ENCODE measurements around the gene RACK1. TPM values are rescaled to one million over a fixed set of nuclear protein-coding genes. Genes with fewer than 3 reads are reported as not detected.
"Not testable (repeated sequence)": the region's sequence is repeated elsewhere in the genome, so short reads cannot be mapped to it uniquely, and the experiment has no call there.

Gene RACK1
- total RNA-seq, 1 donor from 2014 or later: 2,123 TPM

DNA sequence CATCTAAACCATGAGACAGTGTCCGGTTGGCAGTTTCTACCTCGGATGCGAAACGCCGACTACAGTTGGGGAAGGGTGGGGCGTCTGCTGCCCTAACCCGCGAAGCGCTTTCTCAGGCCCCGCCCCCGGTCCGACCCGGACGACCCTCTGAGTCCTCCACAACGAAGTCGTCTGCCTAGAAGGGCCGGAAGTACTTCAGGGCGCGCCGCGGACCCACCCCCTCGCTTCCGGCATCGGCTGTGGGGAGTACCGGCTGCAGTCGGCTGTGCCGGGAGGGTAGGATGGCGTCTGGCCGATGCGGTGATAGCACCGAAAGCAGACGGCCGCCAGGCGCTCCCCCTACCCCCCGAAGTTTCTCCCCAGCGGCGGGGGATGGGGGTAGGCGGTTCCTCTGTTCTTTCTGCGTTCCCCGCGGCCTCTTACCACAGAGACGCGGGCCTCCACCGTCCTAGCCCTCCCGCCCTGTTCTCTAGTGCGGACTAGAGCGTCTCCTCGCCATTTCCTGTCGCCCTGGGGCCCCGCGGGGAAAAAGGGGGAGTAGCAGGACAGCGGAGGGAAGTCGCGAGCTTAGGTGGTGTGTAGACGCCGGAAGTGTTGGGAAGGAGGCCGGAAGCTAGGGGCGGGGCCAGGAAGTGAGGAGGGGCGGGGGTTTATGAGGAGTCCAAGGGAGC is 20.5 kb downstream of the RACK1 start, which contains the start of gene TRIM41:
TSS of gene TRIM41 (plus strand) at position 224 of the 671 bp plus-strand sequence. CDS start 719 bp downstream, outside the sequence.
- Mint-ChIP-seq H3K4me3 (ENCODE audit: low read depth) (peak within 1 kb of the TSS; percentile 97), H3K36me3 (ENCODE audit: low read depth) (peaks cover 5% of the 10 kb centered on the region), H3K27ac (peak within 1 kb of the TSS; percentile 98), H3K27me3 (ENCODE audit: low read depth) (peaks cover 2% of the 10 kb centered on the region), H3K4me1 (ENCODE audit: low read depth) (peaks cover 55% of the 10 kb centered on the region), H3K9me3 (no peaks in the 10 kb centered on the region)
- DNase-seq (ENCODE audit: low spot score): peak; percentile 96
- intact Hi-C loops (cut with micrococcal nuclease): loop anchor here (1.0 to 2.0 kb wide), 4 partner anchors 18 to 418 kb away; partner anchors contain the start of gene TRIM52

- peak overlapping the region; percentile 97 for H3K4me3 Mint-ChIP-seq (ENCODE audit: low read depth)
- peak overlapping the region; percentile 98 for H3K27ac Mint-ChIP-seq
- peaks cover 2% of the 10 kb centered on the region for H3K27me3 Mint-ChIP-seq (ENCODE audit: low read depth)
- peaks cover 5% of the 10 kb centered on the region for H3K36me3 Mint-ChIP-seq (ENCODE audit: low read depth)
- H3K4me1 Mint-ChIP-seq (ENCODE audit: low read depth): peaks cover 60% of the 10 kb centered on the region
- DNase-seq (ENCODE audit: low spot score): no peak
- intact Hi-C loops (cut with micrococcal nuclease): loop anchor here (1.0 to 2.0 kb wide), 5 partner anchors 15 to 418 kb away; partner anchors contain the start of gene TRIM52
- H3K9me3 Mint-ChIP-seq: no peaks in the 10 kb centered on the region
Observed at GRCh38 chr5:181222630-181223057, 21.1 kb downstream of the RACK1 start.

- Mint-ChIP-seq H3K4me1 (ENCODE audit: low read depth) (peaks cover 63% of the 10 kb centered on the region), H3K9me3 (no peaks in the 10 kb centered on the region), H3K27me3 (ENCODE audit: low read depth) (peaks cover 2% of the 10 kb centered on the region), H3K36me3 (ENCODE audit: low read depth) (peaks cover 5% of the 10 kb centered on the region), H3K4me3 (ENCODE audit: low read depth) (peak overlapping the region; percentile 97), H3K27ac (peak overlapping the region; percentile 98)
- intact Hi-C loops (cut with micrococcal nuclease): loop anchor here (1.0 to 2.0 kb wide), 2 partner anchors 15 to 417 kb away; no protein-coding TSS in a partner anchor
- peak; percentile 94 for DNase-seq (ENCODE audit: low spot score)
Observed at GRCh38 chr5:181221792-181222629, 21.7 kb downstream of the RACK1 start.

- Mint-ChIP-seq H3K27me3 (ENCODE audit: low read depth) (peaks cover 2% of the 10 kb centered on the region), H3K4me1 (ENCODE audit: low read depth) (peaks cover 64% of the 10 kb centered on the region), H3K9me3 (no peaks in the 10 kb centered on the region), H3K4me3 (ENCODE audit: low read depth) (peak overlapping the region; percentile 97), H3K36me3 (ENCODE audit: low read depth) (peaks cover 5% of the 10 kb centered on the region), H3K27ac (peak overlapping the region; percentile 98)
- intact Hi-C loops (cut with micrococcal nuclease): no loop called here
- DNase-seq (ENCODE audit: low spot score): peak; percentile 57
Observed at GRCh38 chr5:181221105-181221791, 22.5 kb downstream of the RACK1 start.

DNA sequence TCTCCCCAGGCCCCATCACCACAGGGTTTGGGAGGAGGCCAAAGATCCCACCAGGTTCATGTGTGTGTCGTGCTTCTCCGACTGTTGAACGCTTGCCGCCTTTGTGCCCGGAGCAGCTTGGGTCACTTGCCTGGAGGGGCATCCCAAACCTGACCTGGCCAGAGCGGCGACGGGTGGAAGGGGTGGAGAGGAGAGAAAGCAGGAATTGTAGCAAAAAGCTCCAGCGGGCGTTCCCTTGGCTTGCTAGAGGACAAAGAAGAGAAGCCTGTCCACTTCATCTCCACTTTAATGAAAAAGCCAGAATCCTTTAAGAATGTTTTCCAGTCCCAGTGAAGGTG is 23.6 kb downstream of the RACK1 start:
- H3K27ac Mint-ChIP-seq: no peak overlapping the region
- intact Hi-C loops (cut with micrococcal nuclease): no loop called here
- no peaks in the 10 kb centered on the region for H3K9me3 Mint-ChIP-seq
- H3K4me1 Mint-ChIP-seq (ENCODE audit: low read depth): peaks cover 59% of the 10 kb centered on the region
- peak overlapping the region; percentile 30 for H3K4me3 Mint-ChIP-seq (ENCODE audit: low read depth)
- H3K36me3 Mint-ChIP-seq (ENCODE audit: low read depth): peaks cover 5% of the 10 kb centered on the region
- H3K27me3 Mint-ChIP-seq (ENCODE audit: low read depth): peaks cover 2% of the 10 kb centered on the region
- no peak for DNase-seq (ENCODE audit: low spot score)

DNA sequence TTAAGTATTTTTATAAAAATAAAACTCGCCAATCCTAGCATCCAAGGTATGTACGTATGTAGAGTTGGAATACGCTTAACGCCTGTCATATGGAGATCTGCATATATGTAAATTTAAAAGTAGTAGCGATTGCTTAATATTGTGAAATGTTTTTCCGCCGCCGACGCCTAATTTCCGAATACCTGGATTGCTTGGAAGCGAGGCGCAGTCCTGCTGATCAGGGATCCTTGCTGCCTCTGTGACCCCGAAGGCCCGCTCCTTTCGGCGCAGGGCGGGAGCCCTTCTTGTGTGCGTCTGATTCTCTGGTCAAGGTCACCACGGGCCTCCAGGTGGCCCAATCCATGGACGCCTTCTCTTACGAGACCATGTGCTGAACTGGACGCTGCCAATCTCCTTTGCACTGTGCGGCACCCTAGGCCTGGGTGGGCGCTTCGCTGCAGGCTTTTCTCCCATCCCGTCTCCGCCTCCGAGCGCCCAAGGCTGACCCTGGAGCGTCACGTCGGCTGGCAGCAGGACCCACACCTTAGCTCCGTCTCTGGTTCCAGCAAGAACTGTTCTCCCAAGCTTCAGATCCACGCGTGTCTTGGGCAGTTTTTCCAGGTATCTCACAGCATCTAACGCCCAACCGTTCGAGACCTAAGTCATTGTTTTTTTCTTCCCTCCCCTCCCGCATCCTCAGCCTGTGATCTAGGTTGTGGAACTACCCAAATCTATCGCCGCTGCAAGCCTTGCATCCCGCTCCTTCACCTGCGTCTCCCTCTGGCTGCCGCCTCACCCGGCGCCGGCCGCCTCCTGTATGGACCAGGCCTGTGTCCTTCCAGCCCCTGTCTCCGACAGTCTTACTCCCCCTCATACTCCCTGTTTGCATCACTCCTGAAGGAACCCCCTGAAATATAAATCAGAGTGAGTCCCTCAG is 24.2 kb downstream of the RACK1 start:
- intact Hi-C loops (cut with micrococcal nuclease): no loop called here
- H3K27me3 Mint-ChIP-seq (ENCODE audit: low read depth): peaks cover 2% of the 10 kb centered on the region
- peak overlapping the region; percentile 14 for H3K27ac Mint-ChIP-seq
- peak overlapping the region; percentile 51 for H3K4me3 Mint-ChIP-seq (ENCODE audit: low read depth)
- H3K9me3 Mint-ChIP-seq: no peaks in the 10 kb centered on the region
- H3K36me3 Mint-ChIP-seq (ENCODE audit: low read depth): peaks cover 2% of the 10 kb centered on the region
- peaks cover 55% of the 10 kb centered on the region for H3K4me1 Mint-ChIP-seq (ENCODE audit: low read depth)
- no peak for DNase-seq (ENCODE audit: low spot score)

DNA sequence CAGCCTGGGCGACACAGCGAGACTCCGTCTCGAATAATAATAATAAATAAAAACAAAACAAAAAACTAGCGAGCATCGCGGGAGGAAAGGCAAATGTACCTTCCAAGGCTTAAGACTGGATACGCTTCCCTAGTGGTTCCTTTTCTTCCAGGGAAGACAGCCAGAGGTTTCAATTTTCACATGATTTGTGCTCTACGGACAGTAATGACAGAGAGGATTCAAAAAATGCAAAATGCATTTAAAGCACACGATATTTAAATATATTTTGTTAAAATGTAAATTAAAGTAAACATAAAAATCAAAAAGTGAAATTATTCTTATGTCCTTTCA is 24.9 kb downstream of the RACK1 start:
- intact Hi-C loops (cut with micrococcal nuclease): loop anchor here (1.0 kb wide), 2 partner anchors 11 to 27 kb away; no protein-coding TSS in a partner anchor
- no peak for DNase-seq (ENCODE audit: low spot score)
- peaks cover 48% of the 10 kb centered on the region for H3K4me1 Mint-ChIP-seq (ENCODE audit: low read depth)
- H3K4me3 Mint-ChIP-seq (ENCODE audit: low read depth): peak overlapping the region; percentile 88
- peak overlapping the region; percentile 91 for H3K27ac Mint-ChIP-seq
- no peaks in the 10 kb centered on the region for H3K9me3 Mint-ChIP-seq
- peaks cover 2% of the 10 kb centered on the region for H3K27me3 Mint-ChIP-seq (ENCODE audit: low read depth)
- H3K36me3 Mint-ChIP-seq (ENCODE audit: low read depth): no peaks in the 10 kb centered on the region

DNA sequence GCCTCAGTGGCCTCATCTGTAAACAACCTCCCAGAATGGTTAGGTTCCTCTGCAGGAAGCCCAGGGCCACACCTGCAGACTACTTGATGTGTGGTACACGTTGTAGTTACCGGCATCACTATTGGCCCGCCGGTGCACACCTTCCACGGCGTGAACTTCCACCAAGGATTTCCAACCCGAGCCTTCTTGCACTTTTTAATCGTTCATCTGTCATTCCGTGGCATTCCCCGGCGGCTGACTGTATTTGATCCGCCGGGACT is 26.0 kb downstream of the RACK1 start:
- Mint-ChIP-seq H3K27ac (peak overlapping the region; percentile 91), H3K27me3 (ENCODE audit: low read depth) (peaks cover 4% of the 10 kb centered on the region), H3K4me1 (ENCODE audit: low read depth) (peaks cover 46% of the 10 kb centered on the region), H3K9me3 (no peaks in the 10 kb centered on the region), H3K36me3 (ENCODE audit: low read depth) (no peaks in the 10 kb centered on the region), H3K4me3 (ENCODE audit: low read depth) (peak overlapping the region; percentile 88)
- DNase-seq (ENCODE audit: low spot score): peak; percentile 45
- intact Hi-C loops (cut with micrococcal nuclease): loop anchor here (1.0 to 2.0 kb wide), 3 partner anchors 10 to 51 kb away; no protein-coding TSS in a partner anchor

DNA sequence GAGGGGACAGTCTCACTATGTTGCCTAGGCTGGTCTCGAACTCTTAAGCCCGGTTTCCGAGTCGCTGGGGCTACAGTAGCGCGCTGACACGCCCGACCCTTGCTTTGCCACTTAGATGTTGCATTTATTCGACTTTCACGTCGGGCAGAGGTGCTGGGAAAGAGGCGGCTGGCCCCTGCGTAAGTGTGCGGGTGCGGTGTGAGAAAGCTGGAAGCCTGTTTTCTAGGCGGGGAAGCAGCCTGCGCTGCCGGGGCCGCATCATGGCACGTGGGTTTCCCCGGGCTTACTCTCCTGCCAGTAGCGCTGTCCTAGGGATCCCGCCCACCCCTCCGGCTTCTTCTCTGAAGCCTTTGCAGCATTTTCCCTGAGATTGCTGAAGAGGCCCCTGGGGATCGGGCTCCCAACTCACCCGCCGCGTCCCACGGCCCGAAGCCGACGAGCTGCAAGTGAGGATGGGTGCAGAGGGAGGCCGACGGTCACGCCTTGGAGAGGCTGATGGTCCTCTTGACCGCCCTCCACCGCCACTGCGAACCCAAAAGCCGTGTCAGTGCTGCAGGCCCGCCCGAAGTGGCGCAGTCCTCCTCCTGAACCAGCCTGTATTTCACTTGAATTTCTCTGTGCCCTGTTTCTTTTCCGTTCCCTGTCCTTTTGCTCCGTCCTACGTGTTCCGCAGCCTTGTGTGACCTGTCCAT is 26.4 kb downstream of the RACK1 start:
- intact Hi-C loops (cut with micrococcal nuclease): loop anchor here (2.0 kb wide), 1 partner anchor 50 kb away; no protein-coding TSS in a partner anchor
- no peaks in the 10 kb centered on the region for H3K36me3 Mint-ChIP-seq (ENCODE audit: low read depth)
- DNase-seq (ENCODE audit: low spot score): peak; percentile 57
- no peaks in the 10 kb centered on the region for H3K9me3 Mint-ChIP-seq
- H3K4me1 Mint-ChIP-seq (ENCODE audit: low read depth): peaks cover 43% of the 10 kb centered on the region
- H3K27ac Mint-ChIP-seq: peak overlapping the region; percentile 91
- peaks cover 4% of the 10 kb centered on the region for H3K27me3 Mint-ChIP-seq (ENCODE audit: low read depth)
- H3K4me3 Mint-ChIP-seq (ENCODE audit: low read depth): peak overlapping the region; percentile 88

DNA sequence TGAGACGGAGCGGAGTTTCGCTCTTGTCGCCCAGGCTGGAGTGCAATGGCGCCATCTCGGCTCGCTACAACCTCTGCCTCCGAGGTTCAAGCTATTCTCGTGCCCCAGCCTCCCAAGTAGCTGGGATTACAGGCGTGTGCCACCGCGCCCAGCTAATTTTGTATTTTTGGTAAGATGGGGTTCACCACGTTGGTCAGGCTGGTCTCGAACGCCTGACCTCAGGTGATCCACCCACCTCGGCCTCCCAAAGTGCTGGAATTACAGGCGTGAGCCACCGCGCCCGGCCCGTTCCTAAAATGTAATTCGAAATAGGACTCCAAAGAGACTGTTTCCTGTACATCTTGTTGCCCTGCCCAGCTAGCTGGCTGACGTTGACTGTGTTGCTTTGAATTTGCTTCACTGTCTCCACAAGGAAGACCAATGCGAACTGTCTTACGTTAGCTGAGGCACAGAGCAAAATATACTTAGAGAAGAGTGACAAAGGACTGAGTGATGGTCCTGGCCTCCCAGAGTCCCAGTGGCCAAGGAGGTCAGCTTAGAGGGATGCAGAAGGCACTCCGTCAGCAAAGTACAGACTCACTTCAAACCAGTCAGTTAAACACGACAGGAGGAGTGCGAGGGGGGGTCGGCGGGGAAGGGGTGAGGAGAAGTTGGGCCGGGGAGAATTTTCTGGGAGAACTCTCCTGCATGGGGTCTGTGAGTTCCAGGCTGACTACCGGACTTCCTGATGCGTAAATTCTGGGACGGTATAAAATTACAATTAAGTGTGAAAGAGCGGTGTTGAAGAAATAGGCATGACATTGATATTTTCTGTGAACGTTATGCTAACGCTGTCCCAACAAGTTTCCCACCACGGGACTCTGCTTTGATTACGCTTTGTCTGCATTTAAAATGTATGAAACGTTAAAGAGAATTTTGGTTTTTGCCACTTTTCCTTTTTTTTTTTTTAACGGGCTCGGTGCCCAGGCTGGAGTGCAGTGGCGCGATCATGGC is 27.4 kb downstream of the RACK1 start:
- Mint-ChIP-seq H3K36me3 (ENCODE audit: low read depth) (no peaks in the 10 kb centered on the region), H3K27me3 (ENCODE audit: low read depth) (peaks cover 2% of the 10 kb centered on the region), H3K9me3 (no peaks in the 10 kb centered on the region), H3K27ac (peak overlapping the region; percentile 77), H3K4me3 (ENCODE audit: low read depth) (peak overlapping the region; percentile 87), H3K4me1 (ENCODE audit: low read depth) (peaks cover 36% of the 10 kb centered on the region)
- peak; percentile 36 for DNase-seq (ENCODE audit: low spot score)
- intact Hi-C loops (cut with micrococcal nuclease): loop anchor here (2.0 kb wide), 1 partner anchor 49 kb away; no protein-coding TSS in a partner anchor

DNA sequence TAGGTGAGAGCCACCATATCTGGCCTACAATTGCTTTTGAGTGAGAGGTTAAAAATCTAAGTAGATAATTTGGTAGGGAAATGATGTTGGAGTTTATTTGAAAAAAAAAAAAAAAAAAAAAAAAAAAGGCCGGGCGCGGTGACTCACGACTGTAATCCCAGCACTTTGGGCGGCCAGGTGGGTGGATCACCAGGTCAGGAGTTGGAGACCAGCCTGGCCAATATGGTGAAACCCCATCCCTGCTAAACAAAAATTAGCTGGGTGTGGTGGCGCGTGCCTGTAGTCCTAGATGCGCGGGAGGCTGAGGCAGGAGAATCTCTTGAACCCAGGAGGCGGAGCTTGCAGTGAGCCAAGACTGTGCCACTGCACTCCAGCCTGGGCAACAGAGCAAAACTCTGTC is 29.5 kb downstream of the RACK1 start:
- H3K9me3 Mint-ChIP-seq; intact Hi-C loops (cut with micrococcal nuclease); H3K36me3 Mint-ChIP-seq (ENCODE audit: low read depth); H3K27me3 Mint-ChIP-seq (ENCODE audit: low read depth); H3K4me3 Mint-ChIP-seq (ENCODE audit: low read depth); H3K27ac Mint-ChIP-seq; DNase-seq (ENCODE audit: low spot score): not testable (repeated sequence)
- peaks cover 21% of the 10 kb centered on the region for H3K4me1 Mint-ChIP-seq (ENCODE audit: low read depth)

All from activated T-helper 2 cell treated with anti-CD3 and anti-CD28 coated beads, Interferon-gamma antibody, Interleukin-2, Interleukin-4, amounts not matched to agents 10 μg/mL and 5 μg/mL and 100 μg/mL, durations not matched to agents 14 hours and 24 hours and 36 hours (primary cell).